SK-N-MC (cell line): ENCODE measurements around the gene AXIN1.

Experiments
- EZH2 ChIP-seq: fragments of 200-600 bp; sonication (generic); IDR thresholded peaks from one replicate; pipeline ENCODE4 v1.6.1; 2017; ENCODE audit warnings: antibody characterized with exemption
- FOXP2 ChIP-seq: optimal IDR thresholded peaks from 2 replicates; pipeline ENCODE3; 2011; ENCODE audit warnings: mild to moderate bottlenecking, moderate library complexity; ENCODE audit not compliant: insufficient read depth; ENCODE audit errors: extremely low read length, control extremely low read depth
- POLR2AphosphoS5 ChIP-seq: IDR thresholded peaks from 2 replicates; pipeline ENCODE4 v1.6.1; 2012; ENCODE audit warnings: mild to moderate bottlenecking, low read depth, low read length, borderline replicate concordance

GRCh38 chr16:381012-381788 is 28.7 kb upstream of the AXIN1 start:
- TF ChIP-seq POLR2AphosphoS5 (no peak), EZH2 (no peak), FOXP2 (no peak)
